ENCODE measurements around the gene MANF.

Gene MANF

DNA sequence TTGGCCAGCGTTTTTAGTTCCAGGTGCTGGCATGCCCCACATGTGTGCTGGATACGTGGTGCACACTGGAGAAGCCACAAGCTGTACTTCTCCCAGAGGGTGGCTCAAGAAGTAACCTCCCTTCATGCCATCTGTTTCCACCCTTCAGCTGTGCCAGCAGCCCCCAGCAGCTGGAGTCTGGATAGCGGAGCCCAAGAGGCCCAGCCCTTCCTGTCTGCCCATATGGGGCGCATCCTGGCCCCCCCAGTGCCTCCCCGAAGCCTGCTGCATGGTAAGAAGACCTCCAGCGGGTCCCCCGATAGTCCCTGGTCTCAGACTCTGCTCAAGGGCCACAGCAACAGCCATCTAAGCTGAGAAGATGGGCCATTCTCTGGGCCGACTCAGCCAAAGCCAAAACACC lies 5.8 kb upstream of the MANF start:
- H3K4me3 ChIP-seq (ENCODE audit: insufficient read depth, low read length, poor library complexity, severe bottlenecking) = no peak overlapping the region
- H3K36me3 ChIP-seq (ENCODE audit: low read length) = no peaks in the 10 kb centered on the region
- no peak overlapping the region for H3K4me2 ChIP-seq (ENCODE audit: low read depth, low read length, poor library complexity, severe bottlenecking)
- H2AFZ ChIP-seq (ENCODE audit: low read depth, low read length, severe bottlenecking) = no peak overlapping the region
- H3K27me3 ChIP-seq (ENCODE audit: low read length) = no peaks in the 10 kb centered on the region
- H3K9me2 ChIP-seq (replicated peaks; ENCODE audit: insufficient read depth, low read length) = no peaks in the 10 kb centered on the region
- no peak overlapping the region for H3K9ac ChIP-seq (ENCODE audit: low read length)
- H3K79me2 ChIP-seq (ENCODE audit: insufficient read depth, low read length) = no peaks in the 10 kb centered on the region
- no peak overlapping the region for H3K27ac ChIP-seq (ENCODE audit: low read depth, low read length)
- H3F3A ChIP-seq (ENCODE audit: insufficient read depth) = no peaks in the 10 kb centered on the region; the same call in 1 of the 2 replicates
- no peaks in the 10 kb centered on the region for H3K9me3 ChIP-seq (ENCODE audit: insufficient read depth, low read length)
- no peaks in the 10 kb centered on the region for H4K20me1 ChIP-seq (ENCODE audit: low read depth, low read length)
- no peak for TF ChIP-seq EZH2phosphoT487 (conservative IDR thresholded peaks at IDR 0.05; ENCODE audit: low read length)
- TF ChIP-seq, protein P1, sequence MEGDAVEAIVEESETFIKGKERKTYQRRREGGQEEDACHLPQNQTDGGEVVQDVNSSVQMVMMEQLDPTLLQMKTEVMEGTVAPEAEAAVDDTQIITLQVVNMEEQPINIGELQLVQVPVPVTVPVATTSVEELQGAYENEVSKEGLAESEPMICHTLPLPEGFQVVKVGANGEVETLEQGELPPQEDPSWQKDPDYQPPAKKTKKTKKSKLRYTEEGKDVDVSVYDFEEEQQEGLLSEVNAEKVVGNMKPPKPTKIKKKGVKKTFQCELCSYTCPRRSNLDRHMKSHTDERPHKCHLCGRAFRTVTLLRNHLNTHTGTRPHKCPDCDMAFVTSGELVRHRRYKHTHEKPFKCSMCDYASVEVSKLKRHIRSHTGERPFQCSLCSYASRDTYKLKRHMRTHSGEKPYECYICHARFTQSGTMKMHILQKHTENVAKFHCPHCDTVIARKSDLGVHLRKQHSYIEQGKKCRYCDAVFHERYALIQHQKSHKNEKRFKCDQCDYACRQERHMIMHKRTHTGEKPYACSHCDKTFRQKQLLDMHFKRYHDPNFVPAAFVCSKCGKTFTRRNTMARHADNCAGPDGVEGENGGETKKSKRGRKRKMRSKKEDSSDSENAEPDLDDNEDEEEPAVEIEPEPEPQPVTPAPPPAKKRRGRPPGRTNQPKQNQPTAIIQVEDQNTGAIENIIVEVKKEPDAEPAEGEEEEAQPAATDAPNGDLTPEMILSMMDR (IDR thresholded peaks at IDR 0.05; ENCODE audit: insufficient read depth, low read length, poor library complexity, severe bottlenecking) = no peak

DNA sequence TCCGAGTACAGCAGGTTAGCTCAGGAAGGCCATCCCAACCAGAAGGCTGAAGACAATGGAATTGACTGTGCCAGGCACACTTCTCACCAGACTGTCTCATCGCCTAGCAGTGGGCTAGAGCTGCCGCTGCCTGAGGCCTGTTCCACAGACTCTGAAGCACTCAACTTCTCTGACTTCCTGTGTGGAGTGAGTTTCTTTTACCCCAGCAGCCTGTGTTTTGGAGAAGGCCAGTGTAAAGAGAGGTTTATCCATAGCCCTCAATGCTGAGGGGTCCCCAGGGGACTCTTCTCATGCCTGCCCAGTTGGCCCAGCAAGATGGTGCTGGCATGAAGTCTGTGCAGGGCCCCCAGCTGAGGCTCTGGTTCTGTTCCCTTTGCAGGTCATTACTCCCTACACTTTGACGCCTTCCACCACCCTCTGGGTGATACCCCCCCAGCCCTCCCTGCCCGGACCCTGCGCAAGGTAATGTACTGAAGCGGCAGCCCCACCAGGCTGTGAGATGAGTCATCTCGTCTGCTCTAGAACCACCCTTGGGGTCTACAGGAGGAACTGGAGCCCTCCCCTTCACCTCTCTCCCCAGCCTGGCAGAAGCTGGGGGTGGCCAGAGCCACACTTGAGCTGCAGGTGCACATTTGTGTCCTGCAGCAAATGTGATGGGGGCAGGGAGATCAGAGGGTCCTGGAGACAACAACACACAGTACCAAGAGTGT lies 5.2 kb upstream of the MANF start:
- H3K9me3 ChIP-seq (ENCODE audit: insufficient read depth, low read length) = no peaks in the 10 kb centered on the region
- no peak overlapping the region for H3K4me3 ChIP-seq (ENCODE audit: insufficient read depth, low read length, poor library complexity, severe bottlenecking)
- H3K4me2 ChIP-seq (ENCODE audit: low read depth, low read length, poor library complexity, severe bottlenecking) = no peak overlapping the region
- H3K36me3 ChIP-seq (ENCODE audit: low read length) = no peaks in the 10 kb centered on the region
- H3K79me2 ChIP-seq (ENCODE audit: insufficient read depth, low read length) = no peaks in the 10 kb centered on the region
- H2AFZ ChIP-seq (ENCODE audit: low read depth, low read length, severe bottlenecking) = no peak overlapping the region
- H3K27ac ChIP-seq (ENCODE audit: low read depth, low read length) = no peak overlapping the region
- H3K9ac ChIP-seq (ENCODE audit: low read length) = no peak overlapping the region
- TF ChIP-seq, protein P1 (IDR thresholded peaks at IDR 0.05; ENCODE audit: insufficient read depth, low read length, poor library complexity, severe bottlenecking) = no peak
- TF ChIP-seq EZH2phosphoT487 (conservative IDR thresholded peaks at IDR 0.05; ENCODE audit: low read length) = no peak
- H3F3A ChIP-seq (ENCODE audit: insufficient read depth) = no peaks in the 10 kb centered on the region; the same call in 1 of the 2 replicates
- H3K27me3 ChIP-seq (ENCODE audit: low read length) = no peaks in the 10 kb centered on the region
- no peaks in the 10 kb centered on the region for H3K9me2 ChIP-seq (replicated peaks; ENCODE audit: insufficient read depth, low read length)
- H4K20me1 ChIP-seq (ENCODE audit: low read depth, low read length) = no peaks in the 10 kb centered on the region

DNA sequence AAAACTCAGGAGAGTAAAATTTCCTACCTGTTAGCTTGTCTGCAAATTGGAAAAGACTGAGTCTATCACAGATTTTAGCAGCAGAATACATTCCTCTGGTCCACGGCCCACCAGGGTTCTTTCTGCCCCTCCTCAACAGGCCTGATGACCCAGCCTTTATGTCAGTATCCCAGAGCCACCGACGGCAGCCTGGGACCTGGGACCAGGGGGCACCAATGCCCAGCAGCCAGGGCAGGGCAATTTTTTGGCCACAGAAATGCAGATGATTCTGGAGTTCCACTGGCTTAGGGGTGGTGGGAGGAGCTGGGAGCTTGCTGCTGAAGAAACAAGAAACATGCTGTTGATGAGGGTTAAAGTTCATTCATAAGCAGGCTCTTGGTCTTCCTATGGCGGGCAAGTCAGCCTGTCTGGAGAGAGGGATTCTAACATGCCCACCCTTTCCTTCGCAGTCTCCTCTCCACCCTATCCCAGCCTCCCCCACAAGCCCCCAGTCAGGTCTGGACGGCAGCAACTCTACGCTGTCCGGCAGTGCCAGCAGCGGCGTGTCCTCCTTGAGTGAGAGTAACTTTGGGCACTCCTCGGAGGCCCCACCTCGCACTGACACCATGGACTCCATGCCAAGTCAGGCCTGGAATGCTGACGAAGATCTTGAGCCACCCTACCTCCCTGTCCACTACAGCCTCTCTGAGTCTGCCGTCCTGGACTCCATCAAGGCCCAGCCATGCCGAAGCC lies 4.3 kb upstream of the MANF start:
- Histone ChIP-seq H3F3A (ENCODE audit: insufficient read depth) (peaks cover 3% of the 10 kb centered on the region; the same call in 1 of the 2 replicates), H3K4me2 (ENCODE audit: low read depth, low read length, poor library complexity, severe bottlenecking) (no peak overlapping the region), H4K20me1 (ENCODE audit: low read depth, low read length) (no peaks in the 10 kb centered on the region), H3K27ac (ENCODE audit: low read depth, low read length) (no peak overlapping the region), H3K27me3 (ENCODE audit: low read length) (no peaks in the 10 kb centered on the region), H3K79me2 (ENCODE audit: insufficient read depth, low read length) (peaks cover 6% of the 10 kb centered on the region), H3K9ac (ENCODE audit: low read length) (no peak overlapping the region), H3K4me3 (ENCODE audit: insufficient read depth, low read length, poor library complexity, severe bottlenecking) (no peak overlapping the region), H3K9me3 (ENCODE audit: insufficient read depth, low read length) (no peaks in the 10 kb centered on the region), H2AFZ (ENCODE audit: low read depth, low read length, severe bottlenecking) (no peak overlapping the region), H3K36me3 (ENCODE audit: low read length) (no peaks in the 10 kb centered on the region), H3K9me2 (replicated peaks; ENCODE audit: insufficient read depth, low read length) (no peaks in the 10 kb centered on the region)
- TF ChIP-seq, protein P1 (IDR thresholded peaks at IDR 0.05; ENCODE audit: insufficient read depth, low read length, poor library complexity, severe bottlenecking) = no peak
- TF ChIP-seq EZH2phosphoT487 (conservative IDR thresholded peaks at IDR 0.05; ENCODE audit: low read length) = no peak

Measured in SU-DHL-6 (cell line).